Upper lobe of left lung (tissue), 4 donors: ENCODE data around the gene GALNT2.

ENCODE experiments used
- CTCF ChIP-seq, 6 experiments: fragments of 450-650 bp in 4 of 6; fragments of 200-600 bp in 2 of 6; sonication (generic) in 2 of 6; IDR thresholded peaks; one replicate each; pipeline ENCODE4 v1.5.1; 2016 to 2019; ENCODE audit warnings: antibody characterized with exemption in 6 of 6
- POLR2A ChIP-seq, 4 donors: fragments of 450-650 bp; IDR thresholded peaks; one replicate each; pipeline ENCODE4 v1.5.1; 2016 to 2017; ENCODE audit warnings: antibody characterized with exemption in 4 of 4, mild to moderate bottlenecking in 2 of 4
- POLR2AphosphoS5 ChIP-seq, 2 donors: sonication (generic); formaldehyde crosslinking; IDR thresholded peaks; one replicate each; pipeline ENCODE4 v1.5.1; 2017; ENCODE audit warnings: antibody characterized with exemption in 2 of 2

GRCh38 chr1:230170622-230171021 lies 103.6 kb downstream of the GALNT2 start:
- TF ChIP-seq CTCF (IDR thresholded peaks at IDR 0.05) = no peak
- TF ChIP-seq POLR2A (IDR thresholded peaks at IDR 0.05) = no peak
- no peak for TF ChIP-seq POLR2AphosphoS5 (IDR thresholded peaks at IDR 0.05)
